Measurements from ENCODE around the gene HMOX2. TPM values are rescaled to one million over a fixed set of nuclear protein-coding genes. Genes with fewer than 3 reads are reported as not detected.

Gene HMOX2
- total and polyA plus RNA-seq, 2 of the 13 experiments (the other 11 are each of a cell fraction or from before 2014, with no cell fraction given): 60.3 to 70.4 TPM

GRCh38 chr16:4461250-4462085, 14.7 kb upstream of the HMOX2 start (continued):
- TF ChIP-seq TGIF2 (CRISPR knock-in tag; IDR thresholded peaks at IDR 0.05) (peak; percentile 15; the same call in 1 of the 2 replicates), ZNF350 (CRISPR knock-in tag; IDR thresholded peaks at IDR 0.05; ENCODE audit: borderline replicate concordance, low read depth) (peak; percentile 87), POLR2G (IDR thresholded peaks at IDR 0.05; ENCODE audit: low read depth, low read length) (peak; percentile 54), KAT7 (CRISPR knock-in tag; IDR thresholded peaks at IDR 0.05; ENCODE audit: borderline replicate concordance) (no peak), ZNF598 (CRISPR knock-in tag; IDR thresholded peaks at IDR 0.05; ENCODE audit: borderline replicate concordance) (peak; percentile 64), SSRP1 (CRISPR knock-in tag; IDR thresholded peaks at IDR 0.05) (peak; percentile 91), RBM22 (optimal IDR thresholded peaks at IDR 0.05; ENCODE audit: low read length) (peak; percentile 54), KLF11 (CRISPR knock-in tag; IDR thresholded peaks at IDR 0.05) (peak; percentile 62; the same call in 1 of the 2 replicates), ZNF75D (CRISPR knock-in tag; IDR thresholded peaks at IDR 0.05; ENCODE audit: borderline replicate concordance) (no peak), ARID4A (CRISPR knock-in tag; IDR thresholded peaks at IDR 0.05; ENCODE audit: borderline replicate concordance) (peak; percentile 47; the same call in 1 of the 2 replicates), ZNF274 (CRISPR knock-in tag; IDR thresholded peaks at IDR 0.05) (no peak; the same call in 1 of the 2 replicates), KAT8 (CRISPR knock-in tag; IDR thresholded peaks at IDR 0.05) (peak; percentile 56; the same call in 1 of the 2 replicates), CEBPZ (IDR thresholded peaks at IDR 0.05; ENCODE audit: low read length) (no peak)
